Measurements from ENCODE around the gene POLK.
"Not testable (repeated sequence)": the region's sequence is repeated elsewhere in the genome, so short reads cannot be mapped to it uniquely, and the experiment has no call there.

POLK gene

GRCh38 chr5:75511435-75512382 is at the start of gene POLK, which contains the start of gene CERT1:
Gene POLK, plus strand, starts transcription at chr5:75511891.
Gene CERT1, minus strand, starts transcription at chr5:75511629. Its CDS starts 422 bp downstream, at chr5:75511207.
- peak; percentile 98 for DNase-seq
- in situ Hi-C loops (cut with MboI; ENCODE audit: low pct_unique_long_range_greater_than_20kb, low sequenced_read_pairs) = no loop called here

- in situ Hi-C loops (cut with MboI; ENCODE audit: low pct_unique_long_range_greater_than_20kb, low sequenced_read_pairs) = no loop called here
- DNase-seq = no peak
These were observed 48.0 kb upstream of the POLK start for GRCh38 chr5:75463726-75464125.

DNA sequence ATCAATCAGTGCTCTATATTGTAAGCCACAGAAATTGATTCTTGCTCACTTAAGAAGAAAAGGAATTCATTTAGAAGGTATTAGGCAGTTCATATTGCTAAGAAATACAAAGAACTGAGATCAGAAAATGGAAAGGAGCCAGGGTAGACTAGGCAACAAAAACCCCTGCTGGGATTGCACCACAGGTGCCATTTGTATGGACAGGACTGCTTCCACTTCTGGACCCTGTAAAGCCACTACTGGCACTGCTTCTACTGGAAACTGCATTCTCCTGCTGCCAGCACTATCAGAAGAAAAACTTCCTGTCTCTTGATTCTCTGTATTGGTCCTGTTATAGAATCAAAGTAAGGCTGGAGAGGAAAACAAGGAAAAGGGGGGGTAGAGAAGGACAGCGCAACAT is 46.2 kb upstream of the POLK start:
- in situ Hi-C loops (cut with MboI; ENCODE audit: low pct_unique_long_range_greater_than_20kb, low sequenced_read_pairs) = no loop called here
- no peak for DNase-seq

GRCh38 chr5:75466006-75466716 is 45.5 kb upstream of the POLK start:
- in situ Hi-C loops (cut with MboI; ENCODE audit: low pct_unique_long_range_greater_than_20kb, low sequenced_read_pairs) = no loop called here
- peak; percentile 27 for DNase-seq

GRCh38 chr5:75468593-75468992 is 43.1 kb upstream of the POLK start:
- DNase-seq = no peak
- in situ Hi-C loops (cut with MboI; ENCODE audit: low pct_unique_long_range_greater_than_20kb, low sequenced_read_pairs) = no loop called here

DNA sequence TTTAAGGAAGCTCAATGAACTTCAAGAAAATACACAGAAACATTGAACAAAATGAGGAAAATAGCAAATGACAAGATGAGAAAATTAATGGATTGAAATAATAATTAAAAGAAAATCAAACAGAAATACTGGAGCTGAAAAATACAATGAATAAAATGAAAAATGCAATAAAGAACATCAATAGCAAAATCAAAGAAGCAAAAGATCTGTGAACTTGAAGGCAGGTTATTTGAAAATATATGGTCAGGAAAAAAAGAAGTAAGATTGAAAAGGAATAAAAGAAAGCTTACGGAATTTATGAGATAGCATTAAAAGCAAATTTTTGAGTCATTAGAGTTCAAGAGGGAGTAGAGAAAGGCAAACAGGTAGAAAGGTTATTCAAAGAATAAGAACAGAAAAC is 42.7 kb upstream of the POLK start:
- DNase-seq = no peak
- in situ Hi-C loops (cut with MboI; ENCODE audit: low pct_unique_long_range_greater_than_20kb, low sequenced_read_pairs) = no loop called here

- in situ Hi-C loops (cut with MboI; ENCODE audit: low pct_unique_long_range_greater_than_20kb, low sequenced_read_pairs) = no loop called here
- no peak for DNase-seq
These were observed 40.5 kb upstream of the POLK start for GRCh38 chr5:75471193-75471592.

DNA sequence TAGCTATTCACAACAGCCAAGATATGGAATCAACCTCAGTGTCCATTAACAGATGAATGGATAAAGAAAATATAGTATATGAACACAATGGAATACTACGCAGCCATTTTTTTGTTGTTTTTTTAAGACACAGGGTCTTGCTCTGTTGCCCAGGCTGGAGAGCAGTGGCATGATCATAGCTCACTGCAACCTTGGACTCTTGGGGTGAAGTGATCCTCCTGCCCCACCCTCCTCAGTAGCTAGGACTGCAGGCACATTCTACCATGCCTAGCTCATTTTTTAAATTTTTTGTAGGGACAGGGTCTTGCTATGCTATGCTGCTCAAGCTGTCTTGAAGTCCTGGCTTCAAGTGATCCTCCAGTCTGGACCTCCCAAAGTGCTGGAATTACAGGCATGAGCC is 38.7 kb upstream of the POLK start:
- DNase-seq = no peak
- in situ Hi-C loops (cut with MboI; ENCODE audit: low pct_unique_long_range_greater_than_20kb, low sequenced_read_pairs) = no loop called here

DNA sequence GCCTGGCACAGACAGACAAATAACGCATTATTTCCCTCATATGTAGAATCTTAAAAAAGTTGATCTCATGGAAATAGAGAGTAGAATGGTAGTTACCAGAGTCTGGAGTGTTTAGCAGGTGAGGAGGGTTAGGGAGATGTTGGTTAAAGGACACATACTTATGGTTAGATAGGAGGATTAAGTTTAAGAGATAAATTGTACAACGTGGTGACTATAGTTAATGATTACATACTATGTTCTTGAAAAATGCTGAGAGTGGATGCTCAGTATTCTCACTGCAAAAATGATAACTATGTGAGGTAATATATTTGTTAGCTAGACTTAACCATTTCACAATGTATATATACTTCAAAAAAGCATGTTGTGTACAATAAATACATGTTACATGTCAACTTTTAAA is 38.2 kb upstream of the POLK start:
- in situ Hi-C loops (cut with MboI; ENCODE audit: low pct_unique_long_range_greater_than_20kb, low sequenced_read_pairs) = no loop called here
- DNase-seq = no peak

- in situ Hi-C loops (cut with MboI; ENCODE audit: low pct_unique_long_range_greater_than_20kb, low sequenced_read_pairs) = no loop called here
- DNase-seq = no peak
These were observed 36.3 kb upstream of the POLK start for GRCh38 chr5:75475364-75475763.

DNA sequence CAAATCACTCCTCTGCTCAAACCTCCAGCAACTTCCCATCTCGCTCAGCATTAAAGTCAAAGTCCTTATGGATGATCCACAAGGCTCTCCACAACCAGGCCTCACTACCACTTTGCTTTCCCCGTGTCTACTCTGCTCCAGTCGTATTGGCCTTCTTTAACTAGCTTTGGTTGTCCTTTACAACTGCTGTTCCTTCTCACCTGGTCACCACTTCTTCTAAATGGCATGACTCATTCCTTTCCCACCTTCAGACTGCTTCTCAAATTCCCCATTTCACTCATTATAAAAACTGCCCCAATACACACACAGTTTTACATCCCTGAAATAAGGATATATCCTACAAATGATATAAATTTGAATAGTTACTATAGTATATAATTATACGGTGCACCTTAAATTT is 30.7 kb upstream of the POLK start:
- DNase-seq = no peak
- in situ Hi-C loops (cut with MboI; ENCODE audit: low pct_unique_long_range_greater_than_20kb, low sequenced_read_pairs) = no loop called here

GRCh38 chr5:75482482-75482881 is 29.2 kb upstream of the POLK start:
- in situ Hi-C loops (cut with MboI; ENCODE audit: low pct_unique_long_range_greater_than_20kb, low sequenced_read_pairs) = no loop called here
- DNase-seq = no peak

DNA sequence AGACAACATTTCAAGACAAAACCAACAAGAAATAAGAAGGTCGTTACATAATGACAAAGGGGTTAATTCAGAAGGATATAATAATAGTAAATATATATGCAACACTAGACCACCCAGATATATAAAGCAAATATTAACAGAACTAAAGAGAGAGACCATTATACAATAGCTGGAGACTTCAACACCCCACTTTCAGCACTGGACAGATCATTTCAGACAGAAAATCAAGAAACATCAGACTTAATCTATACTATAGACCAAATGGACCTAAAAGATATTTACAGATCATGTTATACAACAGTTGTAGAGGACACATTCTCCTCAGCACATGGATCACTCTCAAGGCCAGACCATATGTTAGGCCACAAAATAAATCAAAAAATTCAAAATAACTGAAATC is 27.1 kb upstream of the POLK start:
- in situ Hi-C loops (cut with MboI; ENCODE audit: low pct_unique_long_range_greater_than_20kb, low sequenced_read_pairs) = no loop called here
- no peak for DNase-seq

DNA sequence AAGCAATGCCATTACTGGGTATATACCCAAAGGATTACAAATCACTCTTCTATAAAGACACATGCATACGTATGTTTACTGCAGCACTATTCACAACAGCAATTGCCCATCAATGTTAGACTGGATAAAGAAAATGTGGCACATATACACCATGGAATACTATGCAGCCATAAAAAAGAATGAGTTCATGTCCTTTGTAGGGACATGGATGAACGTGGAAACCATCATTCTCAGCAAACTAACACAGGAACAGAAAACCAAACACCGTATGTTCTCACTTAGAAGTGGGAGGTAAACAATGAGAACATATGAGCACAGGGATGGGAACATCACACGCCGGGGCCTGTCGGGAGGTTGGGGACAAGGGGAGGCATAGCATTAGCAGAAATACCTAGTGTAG is 21.8 kb upstream of the POLK start:
- in situ Hi-C loops (cut with MboI; ENCODE audit: low pct_unique_long_range_greater_than_20kb, low sequenced_read_pairs) = not testable (repeated sequence)

GRCh38 chr5:75491621-75492020 is 20.1 kb upstream of the POLK start:
- no peak for DNase-seq
- in situ Hi-C loops (cut with MboI; ENCODE audit: low pct_unique_long_range_greater_than_20kb, low sequenced_read_pairs) = no loop called here

More for the DNA sequence above, 21.8 kb upstream of the POLK start:
- DNase-seq = not testable (repeated sequence)

DNA sequence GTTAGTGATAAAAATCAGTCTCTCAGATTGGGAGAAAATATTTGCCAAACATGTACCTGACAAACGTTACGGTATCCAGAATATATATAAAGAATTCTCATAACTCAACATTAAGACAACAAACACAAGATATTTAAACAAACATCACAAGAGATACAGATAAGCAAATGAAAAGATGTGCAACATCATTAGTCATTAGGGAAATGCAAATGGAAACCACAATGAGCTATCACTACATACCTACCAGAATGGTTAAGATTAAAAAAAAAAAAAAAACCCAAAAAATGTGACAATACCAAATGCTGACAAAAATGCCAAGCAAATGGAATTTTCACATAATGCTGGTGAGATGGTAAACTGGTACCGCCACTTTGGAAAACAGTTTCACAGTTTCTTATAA is 15.7 kb upstream of the POLK start:
- DNase-seq = no peak
- in situ Hi-C loops (cut with MboI; ENCODE audit: low pct_unique_long_range_greater_than_20kb, low sequenced_read_pairs) = no loop called here

- DNase-seq = no peak
- in situ Hi-C loops (cut with MboI; ENCODE audit: low pct_unique_long_range_greater_than_20kb, low sequenced_read_pairs) = no loop called here
These were observed 13.4 kb upstream of the POLK start for GRCh38 chr5:75498208-75498777.

DNA sequence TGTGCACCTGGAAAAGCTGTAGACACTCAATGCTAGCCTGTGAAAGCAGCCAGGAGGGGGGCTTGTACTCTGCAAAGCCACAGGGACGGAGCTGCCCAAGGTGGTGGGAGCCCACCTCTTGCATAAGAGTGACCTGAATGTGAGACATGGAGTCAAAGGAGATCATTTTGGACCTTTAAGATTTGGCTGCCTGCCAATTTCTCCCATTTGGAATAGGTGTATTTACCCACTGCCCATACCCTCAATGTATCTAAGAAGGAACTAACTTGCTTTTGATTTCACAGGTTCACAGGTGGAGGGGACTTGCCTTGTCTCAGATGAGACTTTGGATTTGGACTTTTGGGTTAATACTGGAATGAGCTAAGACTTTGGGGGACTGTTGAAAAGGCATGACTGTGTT is 12.8 kb upstream of the POLK start:
- in situ Hi-C loops (cut with MboI; ENCODE audit: low pct_unique_long_range_greater_than_20kb, low sequenced_read_pairs); DNase-seq: not testable (repeated sequence)

- DNase-seq; in situ Hi-C loops (cut with MboI; ENCODE audit: low pct_unique_long_range_greater_than_20kb, low sequenced_read_pairs): not testable (repeated sequence)
These were observed 6.6 kb upstream of the POLK start for GRCh38 chr5:75505112-75505511.

- in situ Hi-C loops (cut with MboI; ENCODE audit: low pct_unique_long_range_greater_than_20kb, low sequenced_read_pairs) = no loop called here
- no peak for DNase-seq
These were observed 3.9 kb upstream of the POLK start for GRCh38 chr5:75507841-75508240.

All from KBM-7 (cell line).